Endodermal cell (in vitro differentiated cells): ENCODE data around the gene LIMS2. TPM values are rescaled to one million over a fixed set of nuclear protein-coding genes. Genes with fewer than 3 reads are reported as not detected.

ENCODE experiments used
- DNase-seq: peaks from one replicate; pipeline ENCODE4 v3.0.0-alpha.2; 2017
- H3K27ac ChIP-seq: 2 replicates; pipeline ENCODE4 v1.5.1; 2013; ENCODE audit warnings: mild to moderate bottlenecking, low read depth, low read length, moderate library complexity
- H3K27me3 ChIP-seq: 2 replicates; pipeline ENCODE4 v1.6.1; 2013; ENCODE audit warnings: mild to moderate bottlenecking, low read length, moderate library complexity; ENCODE audit not compliant: insufficient read depth, control insufficient read depth, poor library complexity, severe bottlenecking
- H3K36me3 ChIP-seq: 2 replicates; pipeline ENCODE4 v1.7.0; 2013; ENCODE audit warnings: mild to moderate bottlenecking, low read length, moderate library complexity; ENCODE audit not compliant: control insufficient read depth, insufficient read depth
- H3K4me1 ChIP-seq: one replicate; pipeline ENCODE4 v1.7.0; 2013; ENCODE audit warnings: low read length; ENCODE audit not compliant: control insufficient read depth, insufficient read depth
- H3K4me3 ChIP-seq: 2 replicates; pipeline ENCODE4 v1.5.1; 2013; ENCODE audit warnings: mild to moderate bottlenecking, low read length, moderate library complexity
- H3K9ac ChIP-seq: 2 replicates; pipeline ENCODE4 v1.6.1; 2013; ENCODE audit warnings: mild to moderate bottlenecking, low read length, moderate library complexity; ENCODE audit not compliant: poor library complexity, severe bottlenecking; ENCODE audit errors: extremely low read depth
- H3K9me3 ChIP-seq: 2 replicates; pipeline ENCODE4 v1.6.1; 2013; ENCODE audit warnings: mild to moderate bottlenecking, low read length, moderate library complexity; ENCODE audit not compliant: control insufficient read depth
- H3K27ac Mint-ChIP-seq: 2 replicates; pipeline ENCODE4 v1.8.0; 2020; ENCODE audit warnings: mixed read lengths
- H3K27me3 Mint-ChIP-seq: 2 replicates; pipeline ENCODE4 v1.8.0; 2021; ENCODE audit warnings: mild to moderate bottlenecking, mixed read lengths; ENCODE audit not compliant: insufficient read depth
- H3K36me3 Mint-ChIP-seq: 2 replicates; pipeline ENCODE4 v1.8.0; 2020; ENCODE audit warnings: low read depth, mixed read lengths
- H3K4me1 Mint-ChIP-seq: 2 replicates; pipeline ENCODE4 v1.8.0; 2020; ENCODE audit warnings: mixed read lengths
- H3K4me3 Mint-ChIP-seq: 2 replicates; pipeline ENCODE4 v1.8.0; 2020; ENCODE audit warnings: mild to moderate bottlenecking, moderate library complexity, mixed read lengths
- H3K9me3 Mint-ChIP-seq: 2 replicates; pipeline ENCODE4 v1.8.0; 2020; ENCODE audit warnings: mild to moderate bottlenecking, mixed read lengths
- CTCF ChIP-seq: fragments of 200-600 bp; sonication (generic); conservative IDR thresholded peaks from 2 replicates; pipeline ENCODE4 v1.5.0; 2021; ENCODE audit warnings: antibody characterized with exemption, mild to moderate bottlenecking
- WGBS, 2 experiments: methylation state at CpG; one replicate each; pipeline versions ENCODE4 v1.1.5 to v1.1.7; 2013; ENCODE audit warnings: missing lambda C conversion rate in 2 of 2, mixed read lengths in 1 of 2; ENCODE audit not compliant: insufficient coverage in 1 of 2, insufficient read length in 1 of 2; 5-methylcytosine and 5-hydroxymethylcytosine counted together
- total RNA-seq, 2 donors: library from RNA; stranded (reverse); fragmentation: NEBNext Ultra II Directional in 1 of 2; extraction: Animal tissue kit (Norgen Biotek cat#: 25700) in 1 of 2; gene quantifications; 2 replicates in 1 of 2; 3 replicates in 1 of 2; pipeline ENCODE4 v1.2.1, GENCODE V29; 2021

LIMS2 gene
- total RNA-seq, 2 donors from 2014 or later: 3.9 to 9.8 TPM

GRCh38 chr2:127593228-127594115, 81.9 kb downstream of the LIMS2 start:
- peak; percentile 33 for DNase-seq
- H3K9me3 Mint-ChIP-seq: peaks cover 3% of the 10 kb centered on the region
- H3K4me3 ChIP-seq: no peak overlapping the region
- H3K27me3 Mint-ChIP-seq: peaks cover 2% of the 10 kb centered on the region
- no peaks in the 10 kb centered on the region for H3K27me3 ChIP-seq
- H3K36me3 ChIP-seq: no peaks in the 10 kb centered on the region
- H3K27ac Mint-ChIP-seq: no peak overlapping the region
- peaks cover 4% of the 10 kb centered on the region for H3K4me1 Mint-ChIP-seq
- no peak overlapping the region for H3K4me3 Mint-ChIP-seq
- no peak for TF ChIP-seq CTCF
- no peaks in the 10 kb centered on the region for H3K36me3 Mint-ChIP-seq
- no peak overlapping the region for H3K9ac ChIP-seq
- peaks cover 3% of the 10 kb centered on the region for H3K4me1 ChIP-seq
- no peaks in the 10 kb centered on the region for H3K9me3 ChIP-seq
- WGBS, 2 experiments: 83 to 90% methylated on average over 11 to 27 of the region's 27 CpGs
- H3K27ac ChIP-seq: no peak overlapping the region

GRCh38 chr2:127592761-127593227, 82.5 kb downstream of the LIMS2 start:
- H3K27ac Mint-ChIP-seq: no peak overlapping the region
- DNase-seq: peak; percentile 41

More at GRCh38 chr2:127592761-127593227, 82.5 kb downstream of the LIMS2 start:
- Mint-ChIP-seq H3K4me1 (peaks cover 4% of the 10 kb centered on the region), H3K4me3 (no peak overlapping the region), H3K36me3 (no peaks in the 10 kb centered on the region), H3K9me3 (peaks cover 3% of the 10 kb centered on the region), H3K27me3 (no peaks in the 10 kb centered on the region)
- no peak overlapping the region for H3K27ac ChIP-seq
- no peaks in the 10 kb centered on the region for H3K9me3 ChIP-seq
- TF ChIP-seq CTCF: no peak
- H3K9ac ChIP-seq: no peak overlapping the region
- H3K36me3 ChIP-seq: no peaks in the 10 kb centered on the region
- whole genome bisulfite sequencing, 2 experiments: 93 to 94% methylated on average over 23 to 37 of the region's 37 CpGs
- no peak overlapping the region for H3K4me3 ChIP-seq
- peaks cover 3% of the 10 kb centered on the region for H3K4me1 ChIP-seq
- H3K27me3 ChIP-seq: no peaks in the 10 kb centered on the region
